Activated naive CD8-positive, alpha-beta T cell (primary cell): ENCODE results near the gene TSHZ1.
"Not testable (repeated sequence)": the region's sequence is repeated elsewhere in the genome, so short reads cannot be mapped to it uniquely, and the experiment has no call there.

Source experiments
- H3K27ac Mint-ChIP-seq: one replicate; pipeline ENCODE4 v1.8.0; 2021; ENCODE audit warnings: mixed read lengths
- H3K27me3 Mint-ChIP-seq: one replicate; pipeline ENCODE4 v1.8.0; 2021; ENCODE audit warnings: mixed read lengths
- H3K36me3 Mint-ChIP-seq: one replicate; pipeline ENCODE4 v1.8.0; 2021; ENCODE audit warnings: mixed read lengths
- H3K4me1 Mint-ChIP-seq: one replicate; pipeline ENCODE4 v1.8.0; 2021; ENCODE audit warnings: low read depth, mixed read lengths
- H3K4me3 Mint-ChIP-seq: one replicate; pipeline ENCODE4 v1.8.0; 2021; ENCODE audit warnings: mild to moderate bottlenecking, mixed read lengths
- H3K9me3 Mint-ChIP-seq: one replicate; pipeline ENCODE4 v1.8.0; 2021; ENCODE audit warnings: low read depth, mixed read lengths

The TSHZ1 gene

GRCh38 chr18:75323821-75324585, 113.4 kb downstream of the TSHZ1 start:
- H3K27ac Mint-ChIP-seq = no peak overlapping the region
- H3K4me1 Mint-ChIP-seq = no peaks in the 10 kb centered on the region
- H3K4me3 Mint-ChIP-seq = no peak overlapping the region
- H3K9me3 Mint-ChIP-seq = peaks cover 26% of the 10 kb centered on the region
- H3K27me3 Mint-ChIP-seq = no peaks in the 10 kb centered on the region
- peaks cover 6% of the 10 kb centered on the region for H3K36me3 Mint-ChIP-seq

DNA sequence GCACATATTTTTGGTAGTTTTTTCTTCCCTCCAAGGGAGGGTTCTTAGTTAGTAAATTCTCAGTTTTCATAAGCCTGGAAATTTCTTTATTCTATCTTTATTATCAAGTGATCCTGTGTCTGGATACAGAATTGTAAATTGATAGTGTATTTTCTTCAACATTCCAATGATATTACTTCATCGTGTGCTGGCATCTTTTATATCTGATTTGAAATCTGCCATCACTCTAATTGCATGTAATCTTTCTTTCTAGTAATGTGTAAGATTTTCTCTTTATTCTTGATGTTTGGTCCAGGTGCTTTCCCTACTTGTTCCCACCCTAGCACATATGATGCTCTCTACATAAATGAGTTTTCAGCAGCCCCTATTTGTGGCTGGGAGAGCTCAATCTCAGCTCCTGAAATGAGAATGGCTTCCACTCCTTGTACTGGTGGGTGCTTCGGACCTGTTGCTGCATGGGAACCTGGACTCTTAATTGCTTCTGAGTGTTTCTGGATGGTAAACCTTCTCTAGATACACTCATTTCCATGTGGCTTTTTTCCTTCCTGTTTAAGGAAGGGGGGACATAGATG, 114.2 kb downstream of the TSHZ1 start:
- H3K27ac Mint-ChIP-seq = no peak overlapping the region
- H3K4me3 Mint-ChIP-seq = no peak overlapping the region
- H3K4me1 Mint-ChIP-seq = no peaks in the 10 kb centered on the region
- H3K36me3 Mint-ChIP-seq = peaks cover 6% of the 10 kb centered on the region
- peaks cover 26% of the 10 kb centered on the region for H3K9me3 Mint-ChIP-seq
- H3K27me3 Mint-ChIP-seq = no peaks in the 10 kb centered on the region

DNA sequence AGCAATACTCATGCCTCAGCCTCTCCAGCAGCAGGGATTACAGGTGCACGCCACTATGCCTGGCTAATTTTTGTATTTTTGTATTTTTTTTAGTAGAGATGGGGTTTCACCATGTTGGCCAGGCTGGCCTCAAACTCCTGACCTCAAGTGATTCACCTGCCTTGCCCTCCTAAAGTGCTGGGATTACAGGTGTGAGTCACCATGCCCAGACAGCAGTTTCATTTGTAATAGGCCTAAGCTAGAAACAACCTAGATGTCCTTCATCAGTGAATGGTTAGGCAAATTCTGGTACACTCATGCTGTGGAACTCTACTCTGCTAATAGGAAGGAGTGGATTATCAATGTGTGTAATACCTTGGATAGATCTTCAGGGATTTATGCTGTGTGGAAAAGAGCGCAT, 119.2 kb downstream of the TSHZ1 start:
- H3K4me1 Mint-ChIP-seq, H3K27ac Mint-ChIP-seq, H3K36me3 Mint-ChIP-seq, H3K4me3 Mint-ChIP-seq, H3K27me3 Mint-ChIP-seq: not testable (repeated sequence)
- peaks cover 26% of the 10 kb centered on the region for H3K9me3 Mint-ChIP-seq

DNA sequence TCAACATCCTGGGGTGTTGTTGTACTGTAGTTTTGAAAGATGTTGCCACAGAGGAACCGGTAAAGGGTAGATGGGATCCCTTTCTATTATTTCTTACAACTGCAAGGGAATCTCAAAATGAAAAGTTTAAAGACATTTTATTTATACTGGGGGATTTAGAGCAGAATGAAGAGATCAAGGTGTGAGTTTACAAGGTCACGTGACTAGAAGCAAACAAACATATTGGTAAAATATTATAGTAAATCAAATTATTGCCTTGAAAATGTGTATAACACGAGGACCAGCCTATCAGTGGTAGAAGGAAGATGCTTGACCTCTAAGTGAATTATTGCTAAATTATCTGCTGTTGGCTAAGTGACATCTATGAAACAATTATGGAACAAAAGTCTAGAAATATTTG, 119.7 kb downstream of the TSHZ1 start:
- peaks cover 6% of the 10 kb centered on the region for H3K36me3 Mint-ChIP-seq
- H3K27ac Mint-ChIP-seq = no peak overlapping the region

GRCh38 chr18:75334869-75335268, 124.3 kb downstream of the TSHZ1 start:
- H3K4me3 Mint-ChIP-seq = no peak overlapping the region
- H3K27me3 Mint-ChIP-seq = no peaks in the 10 kb centered on the region
- H3K9me3 Mint-ChIP-seq = no peaks in the 10 kb centered on the region
- H3K27ac Mint-ChIP-seq = no peak overlapping the region
- no peaks in the 10 kb centered on the region for H3K4me1 Mint-ChIP-seq
- no peaks in the 10 kb centered on the region for H3K36me3 Mint-ChIP-seq

More for the DNA sequence above, 119.7 kb downstream of the TSHZ1 start:
- Mint-ChIP-seq H3K27me3 (no peaks in the 10 kb centered on the region), H3K4me3 (no peak overlapping the region), H3K4me1 (no peaks in the 10 kb centered on the region), H3K9me3 (peaks cover 23% of the 10 kb centered on the region)

DNA sequence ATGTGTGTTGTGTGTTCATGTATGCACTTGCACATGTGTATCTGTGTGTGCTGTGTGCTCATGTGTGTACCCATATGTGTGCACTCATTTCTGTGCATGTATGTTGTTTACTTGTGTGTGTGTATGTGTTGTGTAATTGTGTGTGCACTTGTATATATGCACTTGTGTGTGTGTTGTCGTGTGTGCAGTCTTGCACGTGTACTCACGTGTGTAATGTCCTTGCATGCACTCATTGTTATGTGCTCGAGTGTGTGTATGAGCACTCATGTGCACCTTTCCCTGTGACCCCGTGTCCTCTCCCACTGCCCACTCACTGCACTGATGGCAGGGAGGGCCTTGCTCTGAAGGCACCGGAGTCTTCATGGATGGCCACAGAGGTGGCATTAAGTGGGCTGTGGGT, 124.9 kb downstream of the TSHZ1 start:
- Mint-ChIP-seq H3K27ac (no peak overlapping the region), H3K36me3 (no peaks in the 10 kb centered on the region), H3K4me3 (no peak overlapping the region)

DNA sequence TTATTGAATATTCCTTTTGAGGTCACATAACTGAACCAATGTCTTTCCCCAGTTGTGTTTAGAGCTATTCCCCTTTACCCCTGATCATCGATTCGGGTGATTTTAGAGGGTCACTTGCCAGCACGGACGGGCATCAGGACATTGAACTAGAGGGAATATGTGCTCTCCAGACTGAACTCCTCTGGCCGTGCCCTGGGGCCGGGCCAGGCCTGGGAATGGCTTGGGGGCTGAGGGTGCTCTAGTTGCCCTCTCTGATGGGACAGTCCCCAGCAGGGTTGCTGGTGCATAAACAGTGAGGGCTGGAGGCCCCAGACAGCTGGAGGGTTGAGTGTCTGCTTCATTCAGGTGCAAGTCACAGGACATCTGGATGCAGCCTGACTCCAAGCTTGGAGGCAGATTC, 126.2 kb downstream of the TSHZ1 start:
- no peaks in the 10 kb centered on the region for H3K9me3 Mint-ChIP-seq
- H3K36me3 Mint-ChIP-seq = no peaks in the 10 kb centered on the region
- no peaks in the 10 kb centered on the region for H3K27me3 Mint-ChIP-seq
- H3K4me3 Mint-ChIP-seq = no peak overlapping the region
- H3K4me1 Mint-ChIP-seq = no peaks in the 10 kb centered on the region
- no peak overlapping the region for H3K27ac Mint-ChIP-seq

More for the DNA sequence above, 124.9 kb downstream of the TSHZ1 start:
- Mint-ChIP-seq H3K4me1 (no peaks in the 10 kb centered on the region), H3K9me3 (no peaks in the 10 kb centered on the region), H3K27me3 (no peaks in the 10 kb centered on the region)

DNA sequence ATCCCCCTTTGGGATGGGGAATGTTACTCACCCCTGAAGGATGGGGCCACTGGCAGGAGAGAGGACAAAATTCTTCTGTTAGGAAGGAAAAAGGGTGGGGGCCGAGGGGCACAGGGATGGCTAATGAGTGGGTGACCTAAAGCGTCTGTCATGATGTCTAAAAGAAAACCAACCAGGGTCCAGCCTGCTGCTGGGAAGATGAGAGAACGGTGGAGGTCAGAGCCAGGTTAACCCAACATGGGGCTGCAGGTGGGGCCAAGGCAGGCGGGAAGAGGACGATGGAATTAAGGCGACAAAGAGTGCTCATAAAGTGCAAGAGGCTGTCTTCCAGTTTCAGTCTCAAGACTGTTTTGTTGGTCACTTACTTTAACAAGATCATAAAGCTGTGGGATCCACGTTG, 126.8 kb downstream of the TSHZ1 start:
- no peaks in the 10 kb centered on the region for H3K27me3 Mint-ChIP-seq
- no peaks in the 10 kb centered on the region for H3K36me3 Mint-ChIP-seq
- no peak overlapping the region for H3K27ac Mint-ChIP-seq
- H3K9me3 Mint-ChIP-seq = no peaks in the 10 kb centered on the region
- no peak overlapping the region for H3K4me3 Mint-ChIP-seq
- no peaks in the 10 kb centered on the region for H3K4me1 Mint-ChIP-seq

DNA sequence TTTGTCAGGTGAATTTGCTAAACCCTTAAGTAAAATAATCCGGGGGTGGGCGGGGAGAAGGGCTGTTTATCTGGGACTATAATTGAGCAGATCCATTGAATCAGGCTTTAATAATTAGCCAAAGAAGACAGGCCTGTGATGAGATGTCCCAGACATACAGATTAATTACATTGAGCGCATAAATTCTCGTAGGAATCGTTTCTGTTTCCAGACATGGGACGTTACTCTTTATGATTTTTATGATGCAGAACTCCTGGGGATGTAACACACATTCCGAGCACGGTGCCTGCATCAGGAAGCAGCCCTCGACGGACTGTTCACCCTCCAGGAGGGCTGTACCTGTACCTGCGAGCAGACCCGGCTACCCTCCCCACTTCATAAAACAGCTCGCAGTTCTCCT, 128.0 kb downstream of the TSHZ1 start:
- Mint-ChIP-seq H3K27me3 (no peaks in the 10 kb centered on the region), H3K9me3 (no peaks in the 10 kb centered on the region), H3K36me3 (no peaks in the 10 kb centered on the region), H3K4me1 (no peaks in the 10 kb centered on the region), H3K4me3 (no peak overlapping the region), H3K27ac (no peak overlapping the region)
